Heart right ventricle (tissue), 16 donors: ENCODE data around the gene VPS13C. TPM values are rescaled to one million over a fixed set of nuclear protein-coding genes. Genes with fewer than 3 reads are reported as not detected.

Experiments
- ATAC-seq, 8 donors: fragments of 200-7000 bp; cut with Tn5 transposase; one replicate each; pipeline ENCODE4 v1.9.1; 2020; ENCODE audit warnings: mild to moderate bottlenecking in 8 of 8, moderate library complexity in 8 of 8, moderate number of reproducible peaks in 1 of 8
- DNase-seq, 2 donors: peaks; one replicate each; pipeline ENCODE4 v3.0.0-alpha.2; 2020
- H3K27ac ChIP-seq, 10 donors: fragments of 200-600 bp; sonication (generic) in 2 of 10; one replicate each; pipeline versions ENCODE4 v1.5.0 to v1.8.0; 2020 to 2022; ENCODE audit warnings: mild to moderate bottlenecking in 3 of 10
- H3K27me3 ChIP-seq, 7 donors: fragments of 200-600 bp; one replicate each; pipeline ENCODE4 v1.8.0; 2021 to 2022; ENCODE audit warnings: mild to moderate bottlenecking in 2 of 7
- H3K36me3 ChIP-seq, 9 donors: fragments of 200-600 bp; sonication (generic) in 1 of 9; one replicate each; pipeline versions ENCODE4 v1.5.0 to v1.8.0; 2020 to 2022; ENCODE audit warnings: mild to moderate bottlenecking in 2 of 9
- H3K4me1 ChIP-seq, 9 donors: fragments of 200-600 bp; sonication (generic) in 1 of 9; one replicate each; pipeline versions ENCODE4 v1.5.0 to v1.8.0; 2020 to 2022; ENCODE audit warnings: mild to moderate bottlenecking in 4 of 9
- H3K4me3 ChIP-seq, 10 donors: fragments of 200-600 bp; sonication (generic) in 2 of 10; one replicate each; pipeline versions ENCODE4 v1.5.0 to v1.8.0; 2020 to 2022; ENCODE audit warnings: mild to moderate bottlenecking in 7 of 10, moderate library complexity in 2 of 10
- H3K9me3 ChIP-seq, 11 donors: fragments of 200-600 bp in 10 of 11; sonication (generic) in 2 of 11; one replicate each; pipeline versions ENCODE4 v1.5.0 to v1.8.0; 2013 to 2022; ENCODE audit warnings: mild to moderate bottlenecking in 2 of 11, control low read depth in 1 of 11, moderate library complexity in 1 of 11
- CTCF ChIP-seq, 9 donors: fragments of 200-600 bp; sonication (generic) in 2 of 9; IDR thresholded peaks; one replicate each; pipeline versions ENCODE4 v1.5.0 to v1.8.0; 2021 to 2022; ENCODE audit warnings: antibody characterized with exemption in 9 of 9, mild to moderate bottlenecking in 5 of 9, moderate library complexity in 1 of 9
- WGBS, 2 donors: extraction: QIAGEN DNeasy Blood & Tissue Kit; methylation state at CpG; one replicate each; pipeline ENCODE4 v1.1.7; 2013; ENCODE audit warnings: inconsistent platforms in 1 of 2; 5-methylcytosine and 5-hydroxymethylcytosine counted together
- intact Hi-C, 10 donors: fragments of 100-400 bp; cut with DNase I; formaldehyde crosslinking; loops; one replicate each; pipeline versions ENCODE4 v1.11.1 to v1.14.2; 2022
- polyA plus RNA-seq, 2 donors: library from polyadenylated mRNA; stranded (reverse); fragments of 200-250 nt; gene quantifications; one replicate each; pipeline ENCODE4 v1.2.3, GENCODE V29; 2013
- total RNA-seq, 10 donors: library from RNA; stranded (reverse); fragmentation: NEBNext Ultra II Directional in 3 of 10; extraction: Animal tissue kit (Norgen Biotek cat#: 25700) in 3 of 10; gene quantifications; one replicate each; pipeline versions ENCODE4 v1.2.1 to v1.2.4, GENCODE V29; 2021 to 2023
- donor health status: Arrhythmogenic right ventricular cardiomyopathy.
- donor health status: ischemic (EF 13 %, LVEDD 7.1; RV severe dilation, severe dysfunction).
- donor health status: healthy with polysubstance abuse.
- donor health status: DM: no; HTN: yes; CAD: no.
- donor health status: DM: no; HTN: no; CAD: no.
- donor health status: ischemic (EF 25% LVEDD 6.9; RV normal size, moderate dysfunction).
- donor health status: ischemic (EF 25% LVEDD 5.7; RV mildly dilated, moderate dysfunction).
- donor health status: healthy.
- donor health status: DM: yes; HTN: yes; CAD: no.
- donor health status: Ischemic cardiomyopathy.
- donor health status: ischemic (EF 35%, LVEDD 5.7; RV mildly dilated, moderate dysfunction).
- donor health status: nonischemic (EF 11% LVEDD 7.7; RV severe dilation, severe dysfunction).
- donor health status: DM: yes; HTN: yes; CAD: no.
- donor health status: PGD.
- donor health status: ischemic (EF 29% LVEDD 5.4; RV normal size, mild dysfunction).
- donor health status: nonischemic (EF 23%, LVEDD 6.1; RV moderate dilation, normal function).

The VPS13C gene
- total and polyA plus RNA-seq, 12 donors = 7.3 to 59.0 (median 39.6) TPM

- ATAC-seq = no peak
Measured at GRCh38 chr15:62063825-62064635, 3.8 kb upstream of the VPS13C start.

GRCh38 chr15:62060896-62061280 lies 641 bp upstream of the VPS13C start:
- H3K36me3 ChIP-seq = peaks cover 0 to 3% (median 0%) of the 10 kb centered on the region in 9 donors
- ATAC-seq = peak in 5 of 8 donors; percentile 0 to 40 (median 21)
- DNase-seq = no peak
- peak overlapping the region in 9 of 10 donors; percentile 83 to 96 (median 94) for H3K27ac ChIP-seq
- H3K27me3 ChIP-seq = peaks cover 0 to 11% (median 0%) of the 10 kb centered on the region in 7 donors
- WGBS, 2 donors = 12 to 16% methylated on average over 12 of the region's 12 CpGs
- H3K4me1 ChIP-seq = peaks cover 0 to 33% (median 20%) of the 10 kb centered on the region in 9 donors
- TF ChIP-seq CTCF (IDR thresholded peaks at IDR 0.05) = no peak
- no peaks in the 10 kb centered on the region for H3K9me3 ChIP-seq
- intact Hi-C loops = loop anchor here in 3 of 10 donors (5.0 to 10.0 kb wide), 3 partner anchors 56 to 194 kb away; no protein-coding TSS in a partner anchor
- peak overlapping the region; percentile 62 to 98 (median 89) for H3K4me3 ChIP-seq

More at GRCh38 chr15:62063825-62064635, 3.8 kb upstream of the VPS13C start:
- DNase-seq = no peak
- Histone ChIP-seq H3K4me1 (peaks cover 5 to 48% (median 24%) of the 10 kb centered on the region in 9 donors), H3K27me3 (peaks cover 0 to 30% (median 0%) of the 10 kb centered on the region in 7 donors), H3K36me3 (no peaks in the 10 kb centered on the region), H3K4me3 (no peak overlapping the region), H3K9me3 (no peaks in the 10 kb centered on the region), H3K27ac (no peak overlapping the region)
- WGBS, 2 donors = 72 to 84% methylated on average over 6 of the region's 6 CpGs
- no peak for TF ChIP-seq CTCF (IDR thresholded peaks at IDR 0.05)
- intact Hi-C loops = loop anchor here in 3 of 10 donors (5.0 to 10.0 kb wide), 3 partner anchors 53 to 191 kb away; no protein-coding TSS in a partner anchor

GRCh38 chr15:62059816-62060112 lies 483 bp downstream of the VPS13C start:
- ATAC-seq = peak; percentile 47 to 79 (median 61)
- H3K4me3 ChIP-seq = peak overlapping the region; percentile 62 to 98 (median 89)

More at GRCh38 chr15:62059816-62060112, 483 bp downstream of the VPS13C start:
- Histone ChIP-seq H3K9me3 (no peaks in the 10 kb centered on the region), H3K36me3 (peaks cover 0 to 3% (median 0%) of the 10 kb centered on the region in 9 donors), H3K27ac (peak overlapping the region; percentile 66 to 96 (median 93)), H3K27me3 (no peaks in the 10 kb centered on the region), H3K4me1 (peaks cover 0 to 43% (median 20%) of the 10 kb centered on the region in 9 donors)
- peak; percentile 48 to 53 for DNase-seq
- intact Hi-C loops = loop anchor here in 3 of 10 donors (5.0 to 10.0 kb wide), 3 partner anchors 58 to 195 kb away; no protein-coding TSS in a partner anchor
- WGBS, 2 donors = 0% methylated on average over 19 of the region's 19 CpGs
- no peak for TF ChIP-seq CTCF (IDR thresholded peaks at IDR 0.05)
